IMR-90 (cell line): ENCODE data around the gene SETD3. TPM values are rescaled to one million over a fixed set of nuclear protein-coding genes. Genes with fewer than 3 reads are reported as not detected.

Experiments used
- ATAC-seq: fragments of 200-7000 bp; cut with Tn5 transposase; 2 replicates; pipeline ENCODE4 v1.9.1; 2020; ENCODE audit warnings: low read depth, mild to moderate bottlenecking, moderate library complexity
- BruUV-seq: library from RNA; stranded (reverse); fragments of 400-500 nt; replicated peaks from 2 replicates; lab custom pipeline; 2021; lab: Mats Ljungman, UMichigan
- CTCF ChIA-PET: fragments of 300-600 bp; formaldehyde crosslinking; extraction: SDS; loops from one replicate; lab custom pipeline; 2021; ENCODE audit warnings: antibody characterized with exemption; lab: Yijun Ruan, JAX
- POLR2A ChIA-PET: fragments of 300-600 bp; sonication (Branson Sonifier 250); formaldehyde crosslinking; loops from one replicate; lab custom pipeline; 2022; ENCODE audit warnings: antibody characterized with exemption; ENCODE audit not compliant: unreplicated experiment; lab: Charles Lee
- DNase-seq: peaks from one replicate; pipeline ENCODE4 v3.0.0; 2013
- H2AFZ ChIP-seq: replicated peaks from 2 replicates; pipeline ENCODE3; 2013; ENCODE audit warnings: low read length, mild to moderate bottlenecking; ENCODE audit not compliant: poor library complexity
- H2AK5ac ChIP-seq: 2 replicates; pipeline ENCODE4 v1.6.1; 2013; ENCODE audit warnings: low read depth, low read length, inconsistent platforms
- H2AK9ac ChIP-seq: replicated peaks from 2 replicates; pipeline ENCODE3; 2013; ENCODE audit warnings: mild to moderate bottlenecking, low read depth, low read length, moderate library complexity; ENCODE audit not compliant: poor library complexity
- H2BK120ac ChIP-seq: 2 replicates; pipeline ENCODE4 v1.6.1; 2013; ENCODE audit warnings: low read depth, low read length, inconsistent platforms
- H2BK15ac ChIP-seq: 3 replicates; pipeline ENCODE4 v1.6.1; 2013; ENCODE audit warnings: low read depth, low read length, inconsistent platforms
- H2BK20ac ChIP-seq: 2 replicates; pipeline ENCODE4 v1.6.1; 2013; ENCODE audit warnings: low read depth, mild to moderate bottlenecking, inconsistent platforms, low read length, moderate library complexity
- H2BK5ac ChIP-seq: 2 replicates; pipeline ENCODE4 v1.6.1; 2013; ENCODE audit warnings: mild to moderate bottlenecking, low read depth, low read length, inconsistent platforms; ENCODE audit not compliant: poor library complexity, severe bottlenecking
- H3K14ac ChIP-seq: replicated peaks from 2 replicates; pipeline ENCODE4 v1.6.1; 2013; ENCODE audit warnings: low read depth, low read length, inconsistent platforms
- H3K18ac ChIP-seq: 2 replicates; pipeline ENCODE4 v1.6.1; 2013; ENCODE audit warnings: low read depth, low read length, control low read depth
- H3K23ac ChIP-seq: 2 replicates; pipeline ENCODE4 v1.6.1; 2013; ENCODE audit warnings: low read depth, low read length, inconsistent platforms
- H3K27ac ChIP-seq: 2 replicates; pipeline ENCODE4 v1.5.1; 2013; ENCODE audit warnings: mild to moderate bottlenecking, control low read depth, low read length; ENCODE audit not compliant: insufficient read depth
- H3K27me3 ChIP-seq: 2 replicates; pipeline ENCODE4 v1.6.1; 2013; ENCODE audit warnings: low read length; ENCODE audit not compliant: control insufficient read depth, insufficient read depth
- H3K36me3 ChIP-seq: 2 replicates; pipeline ENCODE4 v1.6.1; 2013; ENCODE audit warnings: low read length, mixed read lengths; ENCODE audit not compliant: control insufficient read depth, insufficient read depth
- H3K4ac ChIP-seq: 2 replicates; pipeline ENCODE4 v1.6.1; 2013; ENCODE audit warnings: low read depth, low read length, inconsistent platforms
- H3K4me1 ChIP-seq: 2 replicates; pipeline ENCODE4 v1.6.1; 2013; ENCODE audit warnings: low read length, mixed read lengths; ENCODE audit not compliant: control insufficient read depth, insufficient read depth
- H3K4me2 ChIP-seq: 2 replicates; pipeline ENCODE4 v1.6.1; 2013; ENCODE audit warnings: low read depth, mild to moderate bottlenecking, control low read depth, low read length, moderate library complexity
- H3K4me3 ChIP-seq: 2 replicates; pipeline ENCODE4 v1.5.1; 2013; ENCODE audit warnings: low read depth, mild to moderate bottlenecking, control low read depth, low read length, moderate library complexity; ENCODE audit not compliant: insufficient read depth
- H3K56ac ChIP-seq: 2 replicates; pipeline ENCODE4 v1.6.1; 2013; ENCODE audit warnings: low read length, inconsistent platforms; ENCODE audit not compliant: insufficient read depth; ENCODE audit errors: extremely low read depth
- H3K79me1 ChIP-seq, 2 experiments: 2 replicates each; pipeline ENCODE4 v1.6.1; 2013; ENCODE audit warnings: low read length in 2 of 2, inconsistent platforms in 1 of 2, low read depth in 1 of 2
- H3K9ac ChIP-seq: 2 replicates; pipeline ENCODE4 v1.6.1; 2013; ENCODE audit warnings: low read depth, low read length, control low read depth
- H3K9me1 ChIP-seq: 2 replicates; pipeline ENCODE4 v1.6.1; 2013; ENCODE audit warnings: low read length, inconsistent platforms; ENCODE audit not compliant: insufficient read depth
- H3K9me3 ChIP-seq: 2 replicates; pipeline ENCODE4 v1.6.1; 2013; ENCODE audit warnings: low read length; ENCODE audit not compliant: control insufficient read depth, insufficient read depth
- H4K20me1 ChIP-seq: 2 replicates; pipeline ENCODE4 v1.6.1; 2013; ENCODE audit warnings: low read length, inconsistent platforms; ENCODE audit not compliant: insufficient read depth
- H4K5ac ChIP-seq: 2 replicates; pipeline ENCODE4 v1.6.1; 2013; ENCODE audit warnings: mild to moderate bottlenecking, low read depth, low read length, control low read depth
- H4K8ac ChIP-seq, 2 experiments: 2 replicates each; pipeline ENCODE4 v1.6.1; 2013; ENCODE audit warnings: low read depth in 2 of 2, low read length in 2 of 2, control low read depth in 1 of 2, inconsistent platforms in 1 of 2
- H4K91ac ChIP-seq: 2 replicates; pipeline ENCODE4 v1.6.1; 2013; ENCODE audit warnings: low read depth, low read length, inconsistent platforms; ENCODE audit not compliant: insufficient read depth
- SMC3 ChIP-seq: fragments of 150-350 bp; IDR thresholded peaks from 2 replicates; pipeline ENCODE4 v1.6.1; 2016; ENCODE audit warnings: low read depth, mild to moderate bottlenecking, antibody characterized with exemption, low read length, moderate library complexity
- USF2 ChIP-seq: fragments of 150-350 bp; IDR thresholded peaks from 2 replicates; pipeline ENCODE4 v1.6.1; 2017; ENCODE audit warnings: mild to moderate bottlenecking, antibody characterized with exemption, low read length, low read depth
- WGBS, 2 experiments: methylation state at CpG; one replicate each; pipeline versions ENCODE4 v1.1.5 to v1.1.7; 2013; ENCODE audit warnings: missing lambda C conversion rate in 2 of 2; ENCODE audit not compliant: insufficient read length in 1 of 2; ENCODE audit errors: extremely low coverage in 2 of 2; 5-methylcytosine and 5-hydroxymethylcytosine counted together
- dilution Hi-C: fragments of 300-500 bp; cut with HindIII; formaldehyde crosslinking; loops from one replicate; pipeline ENCODE4 v1.14.3; 2018; ENCODE audit warnings: low sequenced_read_pairs; ENCODE audit not compliant: unreplicated experiment
- in situ Hi-C: fragments of 300-500 bp; cut with MboI; formaldehyde crosslinking; loops from 3 replicates; pipeline ENCODE4 v1.14.3; 2019; ENCODE audit warnings: low sequenced_read_pairs, inconsistent platforms, mixed read lengths
- intact Hi-C: fragments of 100-400 bp; cut with micrococcal nuclease; formaldehyde crosslinking; loops from 2 replicates; pipeline ENCODE4 v1.10.0; 2022
- polyA plus RNA-seq, 3 experiments: library from polyadenylated mRNA; depleted of rRNA; stranded (reverse); fragments of >200 nt; gene quantifications; 2 replicates each; pipeline ENCODE4 v1.2.3, GENCODE V29; 2012; ENCODE audit warnings: low replicate concordance in 1 of 3
- total RNA-seq: library from RNA; depleted of rRNA; stranded (reverse); fragments of >200 nt; gene quantifications from 2 replicates; pipeline ENCODE4 v1.2.3, GENCODE V29; 2012

The SETD3 gene
- total and polyA plus RNA-seq, 2 of the 4 experiments (the other 2 are of a cell fraction) = 18.8 to 31.9 TPM

- Histone ChIP-seq H3K14ac (no peak overlapping the region), H3K27ac (no peak overlapping the region), H2AFZ (no peak overlapping the region), H2BK120ac (no peak overlapping the region), H3K79me1 (peaks cover 6 to 30% of the 10 kb centered on the region in 2 experiments), H3K4me3 (no peak overlapping the region), H2BK15ac (no peak overlapping the region), H3K9me1 (0 out of 2 replicates have a peak, but pooled peaks cover 3% of the 10 kb centered on the region), H4K5ac (no peak overlapping the region), H3K23ac (no peak overlapping the region), H3K9ac (no peak overlapping the region), H2AK5ac (no peak overlapping the region), H3K56ac (no peak overlapping the region), H3K4ac (no peak overlapping the region), H3K4me2 (no peak overlapping the region), H2AK9ac (no peak overlapping the region), H3K4me1 (no peaks in the 10 kb centered on the region; the same call in 1 of the 2 replicates), H3K9me3 (no peaks in the 10 kb centered on the region), H3K18ac (no peak overlapping the region), H2BK5ac (no peak overlapping the region), H4K8ac (no peak overlapping the region), H2BK20ac (no peak overlapping the region), H3K36me3 (peaks cover 29% of the 10 kb centered on the region), H4K20me1 (peaks cover 12% of the 10 kb centered on the region), H4K91ac (no peak overlapping the region), H3K27me3 (no peaks in the 10 kb centered on the region)
- TF ChIP-seq SMC3 (no peak), USF2 (no peak)
- no TSS peak for BruUV-seq
- ChIA-PET POLR2A (no interaction called here), CTCF (no interaction called here)
- dilution Hi-C loops (no loop called here), intact Hi-C loops (no loop called here), in situ Hi-C loops (no loop called here)
- ATAC-seq (no peak), DNase-seq (no peak)
- 100% methylated on average over 2 of the region's 6 CpGs; no CpG with 5 or more reads in 1 of the 2 experiments for WGBS, 2 experiments
These were observed 18.4 kb downstream of the SETD3 start for GRCh38 chr14:99462210-99462609.
